ENCODE data around the gene TRIM47.
"Not testable (repeated sequence)": the region's sequence is repeated elsewhere in the genome, so short reads cannot be mapped to it uniquely, and the experiment has no call there.

TRIM47 gene

DNA sequence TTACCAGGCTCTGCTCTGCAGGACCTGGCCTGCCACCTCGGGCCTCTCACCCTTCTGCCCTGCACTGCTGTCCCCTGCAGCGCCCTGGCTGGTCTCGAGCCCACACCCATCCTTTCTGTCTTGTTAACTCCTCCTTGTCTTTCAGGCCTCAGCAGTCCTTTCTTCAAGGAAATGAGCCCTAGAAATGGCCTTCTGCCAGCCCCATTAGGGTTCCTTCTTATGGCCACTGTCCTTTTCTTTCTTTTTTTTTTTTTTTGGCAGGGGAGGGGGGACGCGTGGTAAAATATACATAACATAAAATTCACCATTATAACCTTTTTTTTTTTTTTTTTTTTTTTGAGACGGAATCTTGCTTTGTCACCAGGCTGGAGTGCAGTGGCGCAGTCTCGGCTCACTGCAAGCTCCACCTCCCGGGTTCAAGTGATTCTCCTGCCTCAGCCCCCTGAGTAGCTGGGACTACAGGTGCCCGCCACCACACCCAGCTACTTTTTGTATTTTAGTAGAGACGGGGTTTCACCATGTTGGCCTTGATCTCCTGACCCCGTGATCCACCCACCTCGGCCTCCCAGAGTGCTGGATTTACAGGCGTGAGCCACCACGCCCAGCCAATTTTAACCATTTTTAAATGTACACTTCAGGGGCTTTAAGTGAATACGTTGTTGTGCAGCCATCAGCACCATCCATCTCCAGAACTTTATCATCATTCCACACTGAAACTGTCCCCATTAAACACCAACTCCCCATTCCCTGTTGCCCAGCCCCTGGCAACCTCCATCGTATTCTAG is 12.8 kb downstream of the TRIM47 start:
- not testable (repeated sequence) for FAIRE-seq

DNA sequence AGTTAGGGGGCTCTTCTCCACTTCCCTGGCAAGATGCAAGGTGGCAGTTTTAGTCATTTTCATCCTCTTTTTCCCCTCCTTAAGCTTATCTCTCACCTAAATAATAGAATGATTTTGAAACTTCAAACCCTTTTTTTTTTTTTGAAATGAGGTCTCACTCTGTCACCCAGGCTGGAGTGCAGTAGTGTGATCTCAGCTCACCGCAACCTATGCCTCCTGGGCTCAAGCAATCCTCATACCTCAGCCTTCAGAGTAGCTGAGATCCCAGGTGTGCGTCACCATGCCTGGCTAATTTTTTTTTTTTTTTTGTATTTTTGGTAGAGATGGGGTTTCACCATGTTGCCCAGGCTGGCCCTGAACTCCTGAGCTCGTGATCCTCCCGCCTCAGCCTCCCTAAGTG is 13.5 kb downstream of the TRIM47 start:
- FAIRE-seq: not testable (repeated sequence)

DNA sequence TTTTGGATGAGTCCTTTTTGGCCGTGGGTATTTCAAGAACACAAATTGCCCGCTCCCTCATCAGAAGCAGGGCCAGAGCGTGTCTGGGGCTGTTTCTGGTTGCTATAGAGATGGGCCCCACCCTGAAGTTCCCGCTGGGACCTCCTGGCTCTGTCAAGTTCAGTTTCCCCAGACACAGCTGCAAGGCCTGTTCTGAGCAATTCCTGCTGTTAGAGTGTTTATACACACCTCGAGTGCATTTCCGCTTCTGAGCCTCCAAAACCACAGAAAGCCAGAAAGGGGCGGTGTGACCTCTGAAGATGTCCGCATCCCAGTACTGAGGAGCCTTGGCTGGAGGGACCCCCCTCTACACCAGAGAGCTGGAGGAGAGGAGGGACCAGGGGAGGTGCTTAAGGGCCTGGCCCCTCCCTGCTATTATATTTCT is 13.9 kb downstream of the TRIM47 start:
- FAIRE-seq: no peak

DNA sequence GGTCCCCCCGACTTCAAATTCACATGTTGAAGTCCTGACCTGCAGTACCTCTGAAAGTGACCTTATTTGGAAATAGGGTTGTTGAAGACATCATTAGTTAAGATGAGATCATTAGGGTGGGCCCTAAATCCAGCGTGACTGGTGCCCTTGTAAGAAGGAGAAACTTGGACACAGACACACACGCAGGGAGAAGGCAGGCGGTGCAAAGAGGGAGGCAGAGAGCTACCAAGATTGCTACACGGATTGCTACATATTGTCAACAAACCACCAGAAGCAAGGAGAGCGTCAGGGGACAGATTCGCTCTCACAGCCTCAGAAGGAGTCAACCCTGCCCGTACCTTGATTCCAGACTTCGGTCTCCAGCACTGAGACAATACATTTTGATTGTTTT is 16.5 kb downstream of the TRIM47 start:
- no peak for FAIRE-seq

DNA sequence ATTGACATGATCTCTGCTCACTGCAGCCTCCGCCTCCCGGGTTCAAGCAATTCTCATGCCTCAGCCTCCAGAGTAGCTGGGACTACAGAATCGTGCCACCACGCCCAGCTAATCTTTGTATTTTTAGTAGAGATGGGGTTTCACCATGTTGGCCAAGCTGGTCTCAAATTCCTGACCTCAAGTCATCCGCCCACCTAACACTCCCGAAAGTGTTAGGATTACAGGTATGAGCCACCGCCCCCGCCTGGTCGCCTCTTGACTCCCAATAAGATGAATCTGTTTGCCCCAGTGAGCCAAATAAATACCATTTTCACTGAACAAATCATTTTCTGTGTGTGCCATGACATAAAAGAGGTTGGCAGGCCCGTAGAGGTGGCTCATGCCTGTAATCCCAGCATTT is 19.0 kb downstream of the TRIM47 start:
- FAIRE-seq: not testable (repeated sequence)

DNA sequence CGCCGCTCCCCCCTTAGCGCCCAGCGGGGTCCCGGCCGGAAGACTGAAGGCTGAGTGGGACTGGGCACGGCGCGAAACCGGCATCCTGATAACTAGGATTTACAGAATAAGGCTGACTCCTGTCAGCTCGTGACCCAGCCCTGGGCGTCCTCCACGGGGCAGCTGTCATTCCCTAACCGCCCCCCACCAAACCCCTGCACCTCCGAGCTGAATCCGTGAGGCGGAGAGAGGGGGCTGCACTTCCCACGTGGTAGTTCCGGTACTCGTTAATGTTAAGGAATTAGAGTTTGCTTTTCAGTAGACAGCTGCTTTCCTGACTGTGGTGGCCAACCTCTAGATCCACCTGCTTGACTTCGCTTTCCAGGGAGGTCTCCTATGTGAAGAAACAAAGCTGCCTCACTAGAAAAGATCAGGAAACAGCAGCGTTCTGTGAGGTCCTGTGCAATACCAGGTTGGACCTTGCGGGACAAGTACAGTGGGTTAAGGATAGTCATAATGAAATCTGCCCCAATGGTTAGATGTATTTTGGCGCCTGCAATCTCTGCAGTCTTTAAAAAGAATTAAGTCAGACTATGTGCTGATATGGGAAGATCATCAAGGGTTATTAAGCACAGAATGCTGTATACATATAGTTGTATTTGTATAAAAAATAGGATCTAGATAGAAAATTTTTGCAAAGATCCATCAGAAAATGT is 22.2 kb downstream of the TRIM47 start:
- FAIRE-seq: no peak

DNA sequence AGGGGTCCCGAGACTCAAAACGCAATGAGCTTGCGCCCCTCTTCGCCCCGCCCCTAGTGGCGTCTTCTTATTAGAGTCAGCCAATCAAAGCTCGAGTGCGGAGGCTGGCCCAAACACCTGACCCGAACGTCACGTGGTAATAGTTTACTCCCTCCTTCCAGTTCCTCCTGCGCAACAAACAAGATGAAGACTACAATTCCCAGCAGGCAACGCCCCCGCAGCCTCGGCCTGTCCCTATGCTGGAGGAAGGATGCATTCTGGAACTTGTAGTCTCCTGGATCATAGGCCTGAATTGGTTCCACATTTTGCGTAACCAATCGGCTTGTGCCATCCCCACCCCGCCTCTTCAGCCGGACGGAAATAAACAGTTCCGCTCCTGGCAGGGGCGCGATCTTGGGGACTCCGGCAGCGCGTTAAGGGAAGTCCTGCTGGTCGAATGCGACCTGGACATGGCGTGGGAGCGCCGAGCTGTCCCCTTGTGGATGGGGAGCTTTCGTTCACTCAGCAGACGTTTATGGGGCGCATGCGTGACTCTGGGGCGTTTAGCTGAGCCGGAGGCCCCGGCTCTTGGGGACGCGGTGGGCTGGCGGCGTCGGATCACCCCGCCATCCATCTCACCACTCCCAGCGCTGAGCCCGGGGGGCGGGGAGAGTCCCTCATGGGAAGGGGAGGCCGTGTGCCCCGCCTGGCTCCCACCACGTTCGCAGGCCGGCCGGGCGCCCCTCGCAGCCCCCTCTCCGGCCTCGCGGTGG is 22.9 kb downstream of the TRIM47 start, which contains the start of gene WBP2:
TSS of gene WBP2 (minus strand) at position 26 of the 752 bp plus-strand sequence. CDS start 38 bp downstream, outside the sequence.
- peak; percentile 99 for FAIRE-seq

DNA sequence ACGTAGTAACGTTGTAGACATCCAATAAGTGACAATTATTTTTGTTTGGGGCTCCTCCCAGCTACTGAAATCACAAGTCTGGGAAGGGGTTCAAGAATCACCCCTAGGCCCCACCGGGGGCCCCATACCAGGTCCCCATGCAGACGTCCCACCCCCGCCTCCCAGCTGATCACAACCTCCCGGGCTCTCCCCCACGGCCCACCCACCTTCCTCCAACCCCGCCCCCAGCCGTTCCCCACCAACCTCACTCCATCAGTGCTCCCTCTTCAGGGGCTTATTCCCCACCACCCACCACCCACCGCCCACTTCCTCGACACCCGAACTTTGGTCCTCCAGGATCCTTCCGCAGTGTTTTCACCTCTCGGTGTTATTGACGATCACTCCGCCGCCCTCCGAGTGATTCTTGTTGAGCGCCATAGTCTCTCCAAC is 23.5 kb downstream of the TRIM47 start:
- FAIRE-seq: no peak

DNA sequence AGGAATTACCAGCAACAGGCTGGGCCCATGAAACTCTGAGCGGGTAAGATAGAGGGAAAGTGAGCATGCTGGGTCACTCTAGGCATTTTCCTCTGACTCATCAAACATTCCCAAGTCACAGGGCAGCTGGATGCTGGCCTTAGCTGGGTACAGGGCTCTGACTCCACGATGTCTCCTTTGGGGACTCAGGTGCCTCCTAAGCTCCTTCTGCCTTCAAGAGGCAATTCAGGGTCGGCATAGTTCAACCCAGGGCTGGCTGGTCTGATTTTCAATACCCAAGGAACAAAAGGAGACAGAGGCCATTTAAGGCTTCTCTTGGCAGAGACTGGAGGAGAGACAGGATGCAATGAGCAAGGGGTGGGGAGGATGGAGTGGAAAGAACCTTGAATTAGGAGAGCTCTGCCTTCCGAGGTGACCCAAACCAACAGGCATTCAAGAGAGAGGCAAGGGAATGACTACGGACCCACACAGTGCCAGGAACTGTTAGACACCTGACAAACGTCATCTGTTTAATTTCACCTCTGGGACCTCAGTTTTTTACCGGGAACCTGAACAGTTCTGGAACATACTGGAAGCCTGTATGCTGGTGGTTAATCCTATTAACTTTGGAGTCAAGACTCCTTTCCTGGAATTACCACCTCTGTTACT is 24.2 kb downstream of the TRIM47 start:
- FAIRE-seq: no peak

DNA sequence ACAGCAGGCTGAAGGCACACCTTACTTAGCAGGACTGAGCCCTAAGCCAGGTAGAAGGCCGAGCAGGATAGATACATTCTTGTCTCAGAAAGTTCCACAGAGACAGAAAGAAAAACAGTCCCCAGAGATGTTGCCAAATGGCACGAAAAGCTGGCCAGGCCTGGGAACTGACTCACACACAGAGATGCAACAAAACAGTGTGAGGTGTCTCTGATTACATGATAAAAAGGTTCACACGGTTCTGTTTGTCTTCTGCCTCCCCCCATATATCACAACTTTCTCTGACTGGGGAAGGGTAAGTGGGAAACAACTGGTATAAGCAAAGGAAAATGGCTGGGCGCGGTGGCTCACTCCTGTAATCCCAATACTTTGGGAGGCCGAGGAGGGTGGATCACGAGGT is 24.9 kb downstream of the TRIM47 start:
- FAIRE-seq: no peak

DNA sequence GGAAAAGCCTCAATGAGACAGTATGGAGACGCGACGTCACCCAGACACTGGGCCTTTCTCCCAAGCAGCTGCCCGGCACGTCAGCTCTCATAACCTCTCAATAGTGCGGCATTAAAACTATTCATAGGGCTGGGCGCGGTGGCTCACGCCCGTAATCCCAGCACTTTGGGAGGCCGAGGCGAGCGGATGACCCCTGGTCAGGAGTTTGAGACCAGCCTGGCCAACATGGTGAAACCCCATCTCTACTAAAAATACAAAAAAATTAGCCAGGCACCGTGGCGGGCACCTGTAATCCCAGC is 26.7 kb downstream of the TRIM47 start:
- FAIRE-seq: not testable (repeated sequence)

DNA sequence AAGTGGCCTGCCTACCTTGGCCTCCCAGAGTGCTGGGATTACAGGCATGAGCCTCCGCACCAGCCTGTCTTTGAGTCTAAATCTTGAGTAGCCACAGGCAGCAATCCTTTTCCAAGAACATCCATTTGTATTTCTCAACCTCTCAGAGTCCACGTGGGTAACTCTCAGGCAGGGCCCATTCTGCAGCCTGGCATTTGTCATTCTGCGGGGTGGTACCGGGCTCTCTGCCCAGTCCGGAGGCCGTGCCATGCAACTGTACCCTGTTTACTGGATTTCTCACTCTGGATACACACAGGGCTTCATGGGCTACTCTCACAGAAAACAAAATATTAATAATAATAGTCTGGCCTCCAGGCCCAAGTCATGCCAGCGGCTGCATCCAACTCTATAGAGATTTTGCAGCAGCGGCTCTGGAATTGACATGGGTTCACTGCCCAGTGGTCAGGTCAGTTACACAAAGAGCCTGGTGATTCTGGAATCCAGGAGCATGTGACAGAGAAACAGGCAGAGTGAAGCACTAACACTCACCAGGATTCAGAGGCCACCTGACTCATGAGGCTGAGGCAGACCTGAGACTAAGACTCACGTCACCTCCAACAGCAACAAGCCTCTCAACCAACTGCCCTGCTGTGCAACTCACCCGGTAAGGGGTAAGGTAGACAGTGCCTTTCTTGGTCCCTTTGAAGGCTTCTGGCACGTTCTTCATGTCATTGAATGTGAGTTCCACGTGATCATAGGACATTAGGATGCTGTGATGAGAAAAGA is 27.3 kb downstream of the TRIM47 start:
- FAIRE-seq: no peak

DNA sequence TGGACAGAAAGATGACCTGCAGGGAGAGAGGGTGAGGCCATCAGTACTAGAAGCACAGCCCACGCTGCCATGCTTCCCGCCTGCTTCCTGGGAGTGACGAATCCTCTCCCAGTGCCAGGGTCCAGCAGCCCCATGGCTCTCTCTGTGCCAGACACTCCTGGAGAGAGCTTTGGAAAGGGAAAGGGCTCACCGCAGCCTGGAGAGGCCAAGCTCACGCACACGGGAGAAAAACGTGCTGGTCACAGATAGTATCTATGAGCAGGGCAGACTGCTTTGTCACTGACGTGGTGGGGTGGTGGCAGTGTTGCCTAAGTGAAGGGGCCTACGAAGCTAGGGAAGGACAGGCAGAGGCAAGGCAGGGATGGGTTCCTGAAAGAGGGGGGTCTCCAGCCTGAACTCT is 28.7 kb downstream of the TRIM47 start:
- no peak for FAIRE-seq

DNA sequence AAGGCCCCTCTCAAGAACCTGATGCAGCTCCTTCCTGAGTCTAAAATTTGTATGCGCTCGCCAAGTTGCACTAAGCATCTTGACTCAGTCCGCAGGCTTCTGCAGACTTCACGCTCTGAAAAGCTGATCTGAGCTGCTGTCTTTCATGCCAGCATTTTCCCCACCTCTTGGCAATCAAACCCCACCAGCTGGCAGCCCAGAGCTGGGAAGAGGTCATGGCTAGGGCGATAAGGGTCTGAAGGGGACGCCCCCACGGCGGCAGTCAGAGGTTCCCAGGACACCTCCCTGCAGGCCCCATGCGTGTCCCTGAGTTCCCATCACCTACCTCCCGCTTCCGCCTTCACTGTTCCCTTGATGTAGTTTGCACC is 29.1 kb downstream of the TRIM47 start:
- no peak for FAIRE-seq

DNA sequence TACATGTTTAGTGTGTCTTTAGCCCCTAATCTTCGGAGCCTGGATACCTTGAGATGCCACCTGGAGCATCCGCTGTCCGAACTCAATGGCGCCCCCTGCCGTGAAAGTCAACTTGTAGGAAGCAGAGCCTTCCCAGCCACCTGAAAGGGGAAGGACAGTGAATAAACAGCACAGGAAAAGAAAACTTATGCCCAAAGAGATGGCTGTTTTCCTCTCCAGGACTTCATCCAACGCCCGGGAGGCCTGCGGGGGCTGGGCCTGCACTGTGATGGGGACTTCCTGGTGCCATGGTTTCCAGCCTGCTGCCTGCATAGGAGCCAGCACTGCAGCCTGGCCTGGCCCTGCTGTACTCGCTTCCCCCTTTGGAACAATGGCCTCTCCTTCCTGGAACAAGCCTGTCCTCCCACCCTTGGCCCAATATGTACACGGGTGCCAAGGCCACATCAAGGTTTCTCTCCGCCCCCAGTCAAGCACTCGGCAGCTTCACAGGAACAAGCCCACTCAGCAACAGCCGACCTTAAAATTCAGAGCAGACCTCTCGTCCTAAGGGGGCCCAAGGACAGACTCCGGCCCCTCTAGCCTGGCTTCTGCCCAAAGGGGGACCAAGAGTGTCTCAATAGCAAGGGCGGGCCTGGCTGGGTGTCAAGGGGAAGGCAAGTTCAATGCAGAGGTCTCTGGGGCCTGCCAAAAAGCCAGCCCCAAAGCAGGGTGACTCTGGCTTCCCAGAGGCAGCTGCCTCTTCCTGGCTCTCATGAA is 29.7 kb downstream of the TRIM47 start:
- FAIRE-seq: peak; percentile 48

DNA sequence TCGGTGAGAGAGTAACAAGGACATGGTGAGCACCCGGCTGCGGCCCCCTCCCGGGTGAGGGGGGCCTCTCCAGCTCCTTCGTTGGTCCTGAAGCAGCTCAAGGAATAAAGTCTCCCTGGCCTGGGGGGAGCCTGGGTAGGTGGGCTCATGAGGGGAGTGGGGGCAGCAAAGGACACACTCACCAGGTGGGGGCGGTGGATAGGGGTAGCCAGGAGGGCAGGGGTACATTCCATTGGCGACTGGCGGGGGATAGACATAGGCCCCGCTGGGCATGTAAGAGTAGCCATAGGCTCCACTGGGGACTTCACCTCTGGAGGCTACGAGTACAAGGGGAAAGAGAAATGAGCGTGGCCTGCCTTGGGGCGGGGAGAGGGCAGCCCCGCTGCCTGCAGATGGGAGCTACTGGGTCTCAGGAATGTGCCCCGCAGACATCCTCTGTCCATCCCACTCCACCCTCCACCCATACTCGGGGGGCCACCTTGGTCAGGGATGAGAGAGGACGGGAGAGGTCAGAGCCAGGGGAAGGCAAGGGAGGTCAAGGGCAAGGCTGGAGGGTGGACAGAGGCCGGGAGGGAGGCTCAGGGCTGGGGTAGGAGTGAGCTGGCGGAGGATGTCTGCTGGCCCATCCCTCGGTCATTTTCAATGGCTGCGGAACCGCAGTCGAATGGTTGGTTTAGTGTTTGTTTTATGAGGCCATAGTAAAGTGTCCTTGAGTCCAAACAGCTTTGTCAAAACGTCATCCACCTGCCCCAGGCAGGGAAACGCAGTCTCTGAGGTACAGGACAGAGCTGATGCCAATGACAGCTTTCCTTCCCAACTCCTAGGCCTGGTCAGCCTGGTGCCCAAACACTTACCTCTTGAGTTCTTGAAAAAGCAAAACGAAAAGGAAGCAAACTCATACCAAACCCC is 30.5 kb downstream of the TRIM47 start:
- FAIRE-seq: no peak

DNA sequence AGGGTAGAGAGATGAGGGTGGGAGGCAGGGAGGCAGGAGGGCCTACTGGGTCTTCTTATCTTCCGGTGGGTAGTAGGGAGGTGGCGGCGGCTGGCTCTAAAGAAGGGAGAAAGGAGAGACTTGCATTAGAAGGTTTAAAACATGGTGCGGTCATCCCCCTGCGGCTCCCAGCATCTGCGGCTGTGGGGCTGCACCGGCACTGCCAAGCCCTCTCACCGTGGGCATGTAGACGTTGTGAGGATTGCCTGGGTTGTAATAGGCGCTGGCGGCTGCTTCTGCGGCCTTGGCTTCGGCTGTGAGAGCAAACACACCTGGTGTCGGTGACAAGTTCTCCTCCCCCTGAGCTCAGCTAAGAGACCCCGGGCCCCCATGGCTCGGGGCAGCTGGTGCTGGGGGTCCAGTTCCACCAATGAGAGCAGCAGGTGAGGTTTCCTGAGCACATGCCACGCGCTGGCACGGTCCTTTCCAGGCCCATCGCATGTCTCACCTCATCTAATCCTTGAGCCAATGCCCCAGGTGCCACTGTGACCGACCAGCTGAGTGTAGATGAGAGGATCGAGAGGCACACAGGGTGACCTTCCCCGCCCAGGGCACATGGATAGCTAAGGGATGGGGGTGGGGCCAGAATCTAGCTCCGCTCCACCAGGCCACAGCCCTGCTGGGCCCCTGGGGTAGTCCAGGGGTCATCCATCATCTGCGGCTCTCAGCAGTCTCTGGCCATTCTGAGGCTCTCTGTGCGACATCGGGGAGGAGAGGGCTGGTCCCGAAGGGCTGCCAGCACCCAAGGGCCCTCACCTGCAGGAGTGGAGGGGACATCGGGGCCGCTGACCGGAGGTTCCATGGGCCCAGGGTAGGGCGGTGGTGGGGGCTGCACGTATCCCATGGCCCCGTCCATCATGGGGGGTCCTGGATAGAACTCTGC is 31.4 kb downstream of the TRIM47 start:
- FAIRE-seq: no peak

DNA sequence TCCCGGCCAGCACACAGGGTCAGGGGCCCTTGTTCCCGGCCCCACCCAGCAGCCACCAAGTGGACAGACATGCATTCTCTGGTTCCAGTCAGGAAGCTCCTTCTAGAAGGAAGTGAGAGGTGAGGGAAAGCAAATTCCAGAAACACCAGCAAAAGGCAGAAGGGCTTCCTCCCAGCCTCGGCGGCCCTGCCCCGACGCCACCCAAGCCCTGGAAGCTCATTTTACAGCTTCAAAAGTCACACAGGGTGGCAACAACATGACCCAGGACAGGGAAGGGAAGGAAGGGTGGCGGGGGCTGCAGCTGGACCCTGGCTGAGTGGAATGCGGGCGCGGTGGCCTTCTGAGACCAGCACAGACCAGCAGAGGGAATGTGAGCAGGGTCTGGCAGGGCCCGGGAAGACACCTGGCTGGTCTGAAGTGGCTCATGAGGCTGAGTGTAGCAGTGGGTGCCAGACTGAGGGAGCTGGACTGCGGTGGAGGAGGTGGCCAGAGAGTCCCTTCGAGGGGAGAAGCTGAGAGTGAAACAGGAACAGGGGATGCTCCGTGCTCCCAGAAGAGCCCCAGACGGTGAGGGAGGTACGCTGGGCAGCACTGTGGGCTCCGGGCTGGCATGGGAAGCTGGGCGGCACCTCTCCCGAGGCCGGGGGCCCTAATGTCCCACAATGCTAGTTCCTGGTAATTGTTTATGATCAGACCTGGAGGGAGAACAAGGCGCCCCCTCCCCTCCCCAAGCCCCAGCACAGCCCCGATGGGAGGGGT is 32.3 kb downstream of the TRIM47 start:
- no peak for FAIRE-seq

All from G401.6 (cell line).